Neural cell (in vitro differentiated cells): Measurements from ENCODE around the gene CACNA1D. TPM values are rescaled to one million over a fixed set of nuclear protein-coding genes. Genes with fewer than 3 reads are reported as not detected.

Experiments used
- H2AFZ ChIP-seq: fragments of 200-600, 300-800 bp; sonication (generic), shearing (Covaris generic); 2 replicates; pipeline ENCODE4 v1.6.0; 2014; ENCODE audit warnings: low read depth, mild to moderate bottlenecking, antibody characterized with exemption, low read length, moderate library complexity
- H3F3A ChIP-seq: fragments of 200-600 bp; shearing (Covaris generic); 2 replicates; pipeline ENCODE4 v1.6.1; 2016; ENCODE audit warnings: mild to moderate bottlenecking, moderate library complexity, mixed read lengths, antibody characterized with exemption, low read length; ENCODE audit not compliant: insufficient read depth, poor library complexity, severe bottlenecking
- H3K27ac ChIP-seq: fragments of 200-600, 300-800 bp; sonication (generic), shearing (Covaris generic); 2 replicates; pipeline ENCODE4 v1.5.1; 2014; ENCODE audit warnings: mild to moderate bottlenecking, low read length, moderate library complexity
- H3K27me3 ChIP-seq: fragments of 300-800, 200-600 bp; sonication (generic), shearing (Covaris generic); 2 replicates; pipeline ENCODE4 v1.6.0; 2014; ENCODE audit warnings: mild to moderate bottlenecking, low read depth, low read length, moderate library complexity; ENCODE audit not compliant: insufficient read depth
- H3K36me3 ChIP-seq: fragments of 300-800, 200-600 bp; sonication (generic), shearing (Covaris generic); 2 replicates; pipeline ENCODE4 v1.5.1; 2014; ENCODE audit warnings: mild to moderate bottlenecking, antibody characterized with exemption, low read length, moderate library complexity; ENCODE audit not compliant: insufficient read depth
- H3K4me2 ChIP-seq: fragments of 300-800, 200-600 bp; sonication (generic), shearing (Covaris generic); 2 replicates; pipeline ENCODE4 v1.6.0; 2014; ENCODE audit warnings: mild to moderate bottlenecking, low read length
- H3K4me3 ChIP-seq: fragments of 300-800, 200-600 bp; sonication (generic), shearing (Covaris generic); 2 replicates; pipeline ENCODE4 v1.5.1; 2014; ENCODE audit warnings: mild to moderate bottlenecking, low read length, moderate library complexity
- H3K79me2 ChIP-seq: fragments of 200-600 bp; shearing (Covaris generic); replicated peaks from 2 replicates; pipeline ENCODE4 v1.6.0; 2014; ENCODE audit warnings: mild to moderate bottlenecking, low read length, moderate library complexity; ENCODE audit not compliant: insufficient read depth
- H3K9ac ChIP-seq: fragments of 300-800, 200-600 bp; sonication (generic), shearing (Covaris generic); 2 replicates; pipeline ENCODE4 v1.6.1; 2016; ENCODE audit warnings: mild to moderate bottlenecking, low read length, mixed read lengths
- H3K9me2 ChIP-seq: fragments of 200-600 bp; shearing (Covaris generic); 2 replicates; pipeline ENCODE4 v1.6.1; 2016; ENCODE audit warnings: mild to moderate bottlenecking, low read length, mixed read lengths; ENCODE audit not compliant: insufficient read depth
- H3K9me3 ChIP-seq: fragments of 200-600, 300-800 bp; sonication (generic), shearing (Covaris generic); 2 replicates; pipeline ENCODE4 v1.6.1; 2016; ENCODE audit warnings: mild to moderate bottlenecking, mixed run types, low read length, moderate library complexity, mixed read lengths
- H4K20me1 ChIP-seq: fragments of 200-600 bp; shearing (Covaris generic); 2 replicates; pipeline ENCODE4 v1.6.1; 2016; ENCODE audit warnings: mild to moderate bottlenecking, mixed run types; ENCODE audit not compliant: insufficient read depth
- EP300 ChIP-seq: fragments of 450-650 bp; conservative IDR thresholded peaks from 2 replicates; pipeline ENCODE4 v1.6.1; 2014; ENCODE audit warnings: antibody characterized with exemption, mild to moderate bottlenecking, moderate library complexity; ENCODE audit not compliant: poor library complexity, severe bottlenecking
- EZH2 ChIP-seq: fragments of 200-600, 300-800 bp; shearing (Covaris generic), sonication (generic); IDR thresholded peaks from 2 replicates; pipeline ENCODE4 v1.6.1; 2014; ENCODE audit warnings: antibody characterized with exemption, low read length, borderline replicate concordance, mild to moderate bottlenecking; ENCODE audit not compliant: insufficient read depth, poor library complexity, severe bottlenecking
- MXI1 ChIP-seq: fragments of 450-650 bp; conservative IDR thresholded peaks from 2 replicates; pipeline ENCODE4 v1.6.1; 2014; ENCODE audit warnings: antibody characterized with exemption, mild to moderate bottlenecking; ENCODE audit not compliant: poor library complexity, severe bottlenecking
- POLR2AphosphoS5 ChIP-seq: IDR thresholded peaks from 2 replicates; pipeline ENCODE4 v1.6.1; 2012
- RAD21 ChIP-seq: fragments of 450-650 bp; conservative IDR thresholded peaks from 2 replicates; pipeline ENCODE4 v1.6.1; 2014; ENCODE audit warnings: antibody characterized with exemption, mild to moderate bottlenecking, moderate library complexity
- SMC3 ChIP-seq: fragments of 450-650 bp; conservative IDR thresholded peaks from 2 replicates; pipeline ENCODE4 v1.6.1; 2014; ENCODE audit warnings: antibody characterized with exemption, mild to moderate bottlenecking, moderate library complexity; ENCODE audit not compliant: poor library complexity
- TAF1 ChIP-seq: IDR thresholded peaks from 2 replicates; pipeline ENCODE4 v1.6.1; 2012; ENCODE audit warnings: low read depth
- polyA plus RNA-seq: library from polyadenylated mRNA; depleted of rRNA; stranded (reverse); fragments of >200 nt; gene quantifications from 2 replicates; pipeline ENCODE4 v1.2.3, GENCODE V29; 2014
- TF ChIP-seq, protein P1 (sequence below): IDR thresholded peaks from 2 replicates; pipeline ENCODE4 v1.6.1; 2012; ENCODE audit warnings: borderline replicate concordance
- TF ChIP-seq, protein P2 (sequence below): fragments of 450-650 bp; IDR thresholded peaks from 2 replicates; pipeline ENCODE4 v1.5.1; 2014; ENCODE audit warnings: antibody characterized with exemption, mild to moderate bottlenecking, moderate library complexity; ENCODE audit not compliant: poor library complexity, severe bottlenecking

Gene CACNA1D
- polyA plus RNA-seq, 1 donor from 2014 or later = 22.5 TPM

- Histone ChIP-seq H4K20me1 (no peaks in the 10 kb centered on the region), H2AFZ (no peak overlapping the region), H3K27ac (no peak overlapping the region), H3K4me2 (no peak overlapping the region), H3K9me3 (no peaks in the 10 kb centered on the region), H3K4me3 (no peak overlapping the region), H3K79me2 (no peaks in the 10 kb centered on the region), H3K9ac (no peak overlapping the region), H3K36me3 (no peaks in the 10 kb centered on the region), H3K9me2 (no peaks in the 10 kb centered on the region), H3K27me3 (no peaks in the 10 kb centered on the region), H3F3A (no peaks in the 10 kb centered on the region)
- no peak for TF ChIP-seq RAD21
These were observed 188.4 kb downstream of the CACNA1D start for GRCh38 chr3:53682807-53683206.

DNA sequence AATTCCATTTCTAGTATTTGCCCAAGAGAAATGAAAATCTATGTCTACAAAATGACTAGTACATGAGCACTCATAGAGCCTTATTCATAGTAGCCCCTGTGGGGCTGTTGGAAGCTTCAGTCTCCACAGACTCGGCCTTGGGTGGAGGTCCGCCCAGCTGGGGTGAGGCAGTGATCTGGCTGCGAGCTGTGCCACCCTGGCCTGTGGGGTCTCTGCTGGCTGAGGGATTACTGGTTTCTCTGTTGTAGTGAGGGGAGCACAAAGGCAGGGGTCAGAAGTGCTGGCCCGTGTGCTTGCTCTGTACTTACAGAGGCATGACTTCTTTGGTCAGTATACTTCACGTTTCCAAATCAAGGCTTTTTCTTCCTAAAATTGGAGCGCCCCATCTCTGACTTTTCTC lies 193.7 kb downstream of the CACNA1D start:
- Histone ChIP-seq H3F3A (no peaks in the 10 kb centered on the region), H3K36me3 (no peaks in the 10 kb centered on the region), H4K20me1 (no peaks in the 10 kb centered on the region), H2AFZ (no peak overlapping the region), H3K27ac (no peak overlapping the region), H3K79me2 (no peaks in the 10 kb centered on the region), H3K9me3 (no peaks in the 10 kb centered on the region), H3K4me3 (no peak overlapping the region), H3K4me2 (no peak overlapping the region), H3K27me3 (no peaks in the 10 kb centered on the region), H3K9me2 (no peaks in the 10 kb centered on the region), H3K9ac (no peak overlapping the region)
- TF ChIP-seq, protein P1, sequence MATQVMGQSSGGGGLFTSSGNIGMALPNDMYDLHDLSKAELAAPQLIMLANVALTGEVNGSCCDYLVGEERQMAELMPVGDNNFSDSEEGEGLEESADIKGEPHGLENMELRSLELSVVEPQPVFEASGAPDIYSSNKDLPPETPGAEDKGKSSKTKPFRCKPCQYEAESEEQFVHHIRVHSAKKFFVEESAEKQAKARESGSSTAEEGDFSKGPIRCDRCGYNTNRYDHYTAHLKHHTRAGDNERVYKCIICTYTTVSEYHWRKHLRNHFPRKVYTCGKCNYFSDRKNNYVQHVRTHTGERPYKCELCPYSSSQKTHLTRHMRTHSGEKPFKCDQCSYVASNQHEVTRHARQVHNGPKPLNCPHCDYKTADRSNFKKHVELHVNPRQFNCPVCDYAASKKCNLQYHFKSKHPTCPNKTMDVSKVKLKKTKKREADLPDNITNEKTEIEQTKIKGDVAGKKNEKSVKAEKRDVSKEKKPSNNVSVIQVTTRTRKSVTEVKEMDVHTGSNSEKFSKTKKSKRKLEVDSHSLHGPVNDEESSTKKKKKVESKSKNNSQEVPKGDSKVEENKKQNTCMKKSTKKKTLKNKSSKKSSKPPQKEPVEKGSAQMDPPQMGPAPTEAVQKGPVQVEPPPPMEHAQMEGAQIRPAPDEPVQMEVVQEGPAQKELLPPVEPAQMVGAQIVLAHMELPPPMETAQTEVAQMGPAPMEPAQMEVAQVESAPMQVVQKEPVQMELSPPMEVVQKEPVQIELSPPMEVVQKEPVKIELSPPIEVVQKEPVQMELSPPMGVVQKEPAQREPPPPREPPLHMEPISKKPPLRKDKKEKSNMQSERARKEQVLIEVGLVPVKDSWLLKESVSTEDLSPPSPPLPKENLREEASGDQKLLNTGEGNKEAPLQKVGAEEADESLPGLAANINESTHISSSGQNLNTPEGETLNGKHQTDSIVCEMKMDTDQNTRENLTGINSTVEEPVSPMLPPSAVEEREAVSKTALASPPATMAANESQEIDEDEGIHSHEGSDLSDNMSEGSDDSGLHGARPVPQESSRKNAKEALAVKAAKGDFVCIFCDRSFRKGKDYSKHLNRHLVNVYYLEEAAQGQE = no peak
- TF ChIP-seq TAF1 (no peak), EP300 (no peak), SMC3 (no peak), EZH2 (no peak), MXI1 (no peak), POLR2AphosphoS5 (no peak), RAD21 (no peak)
- TF ChIP-seq, protein P2, sequence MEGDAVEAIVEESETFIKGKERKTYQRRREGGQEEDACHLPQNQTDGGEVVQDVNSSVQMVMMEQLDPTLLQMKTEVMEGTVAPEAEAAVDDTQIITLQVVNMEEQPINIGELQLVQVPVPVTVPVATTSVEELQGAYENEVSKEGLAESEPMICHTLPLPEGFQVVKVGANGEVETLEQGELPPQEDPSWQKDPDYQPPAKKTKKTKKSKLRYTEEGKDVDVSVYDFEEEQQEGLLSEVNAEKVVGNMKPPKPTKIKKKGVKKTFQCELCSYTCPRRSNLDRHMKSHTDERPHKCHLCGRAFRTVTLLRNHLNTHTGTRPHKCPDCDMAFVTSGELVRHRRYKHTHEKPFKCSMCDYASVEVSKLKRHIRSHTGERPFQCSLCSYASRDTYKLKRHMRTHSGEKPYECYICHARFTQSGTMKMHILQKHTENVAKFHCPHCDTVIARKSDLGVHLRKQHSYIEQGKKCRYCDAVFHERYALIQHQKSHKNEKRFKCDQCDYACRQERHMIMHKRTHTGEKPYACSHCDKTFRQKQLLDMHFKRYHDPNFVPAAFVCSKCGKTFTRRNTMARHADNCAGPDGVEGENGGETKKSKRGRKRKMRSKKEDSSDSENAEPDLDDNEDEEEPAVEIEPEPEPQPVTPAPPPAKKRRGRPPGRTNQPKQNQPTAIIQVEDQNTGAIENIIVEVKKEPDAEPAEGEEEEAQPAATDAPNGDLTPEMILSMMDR = no peak

- Histone ChIP-seq H3K36me3 (no peaks in the 10 kb centered on the region), H2AFZ (no peak overlapping the region), H4K20me1 (no peaks in the 10 kb centered on the region), H3F3A (no peaks in the 10 kb centered on the region), H3K79me2 (no peaks in the 10 kb centered on the region), H3K4me3 (no peak overlapping the region), H3K9me3 (no peaks in the 10 kb centered on the region), H3K27me3 (no peaks in the 10 kb centered on the region), H3K9me2 (no peaks in the 10 kb centered on the region), H3K9ac (no peak overlapping the region), H3K27ac (no peak overlapping the region), H3K4me2 (no peak overlapping the region)
- no peak for TF ChIP-seq TAF1
- TF ChIP-seq EZH2 = no peak
- no peak for TF ChIP-seq SMC3
- TF ChIP-seq MXI1 = no peak
- TF ChIP-seq, protein P2 = no peak
- TF ChIP-seq RAD21 = no peak
These were observed 194.6 kb downstream of the CACNA1D start for GRCh38 chr3:53688989-53689388.
